ENCODE data around the gene FGF18.

- TF ChIP-seq CHD4 (IDR thresholded peaks at IDR 0.05) (no peak), CTCF (IDR thresholded peaks at IDR 0.05 in 2 of 3, conservative IDR thresholded peaks at IDR 0.05 in 1 of 3; ENCODE audit: control insufficient read depth in 2 of 3, extremely low read depth in 1 of 3, insufficient read depth in 1 of 3, low read depth in 3 of 3, low read length in 3 of 3) (no peak), EZH2 (IDR thresholded peaks at IDR 0.05; ENCODE audit: borderline replicate concordance, control insufficient read depth, low read depth, low read length) (no peak), IRF5 (IDR thresholded peaks at IDR 0.05; ENCODE audit: borderline replicate concordance) (no peak)
Observed at GRCh38 chr5:171492781-171493180, 73.3 kb downstream of the FGF18 start.
